Lung microvascular endothelial cell (primary cell): ENCODE data around the gene TNK2. TPM values are rescaled to one million over a fixed set of nuclear protein-coding genes. Genes with fewer than 3 reads are reported as not detected.
"Not testable (repeated sequence)": the region's sequence is repeated elsewhere in the genome, so short reads cannot be mapped to it uniquely, and the experiment has no call there.

Experiments used
- DNase-seq, 2 donors: peaks; one replicate each; pipeline versions ENCODE4 v3.0.0 to v3.0.0-alpha.2; 2010; ENCODE audit warnings: low read depth in 2 of 2
- total RNA-seq: library from RNA; depleted of rRNA; stranded (reverse); fragments of >200 nt; gene quantifications from 2 replicates; pipeline ENCODE4 v1.2.1, GENCODE V29; 2014

The TNK2 gene
- total RNA-seq, 1 donor from 2014 or later, result 16.1 TPM

DNA sequence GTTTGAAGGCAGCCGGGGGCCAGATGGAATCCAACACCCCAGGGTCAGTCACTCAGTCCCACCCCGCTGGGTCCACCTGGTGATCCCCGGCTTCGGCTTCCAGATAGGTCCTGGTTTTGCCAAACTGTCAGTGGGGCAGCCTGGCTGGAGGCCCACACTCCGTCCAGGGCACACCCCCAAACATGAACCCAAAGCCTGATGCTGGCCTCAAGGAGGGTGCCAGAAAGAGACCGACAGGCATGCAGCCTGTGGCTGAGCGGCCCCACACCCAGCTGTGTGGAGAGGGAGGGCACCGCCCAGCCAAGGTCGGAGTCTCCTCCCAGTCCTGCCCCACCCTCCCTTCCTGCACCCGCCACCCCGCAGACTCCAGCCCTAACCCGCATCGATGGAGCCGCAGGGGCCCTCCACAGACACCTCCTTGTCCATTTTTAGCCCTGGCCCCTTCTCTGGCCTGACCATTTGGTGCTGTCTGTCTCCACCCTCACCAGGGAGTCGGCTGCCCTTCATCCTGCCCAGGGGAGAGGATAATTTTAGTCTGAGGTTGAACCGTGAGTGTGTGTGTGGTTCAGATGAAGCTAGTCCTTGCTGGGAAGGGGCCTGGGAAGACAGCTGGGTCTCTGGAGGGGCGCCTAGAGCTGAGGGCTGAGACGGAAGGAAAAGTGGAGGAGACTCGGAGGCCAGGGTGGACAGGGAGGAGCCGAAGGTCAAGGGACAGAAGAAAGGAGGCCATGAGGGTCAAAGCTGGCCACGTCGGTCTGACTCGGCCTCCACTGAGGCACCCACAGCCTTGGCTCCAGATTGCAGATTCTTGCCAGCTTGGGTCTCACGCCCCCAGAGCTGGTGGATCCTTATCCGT is 23.1 kb downstream of the TNK2 start:
- DNase-seq, result peak in 1 of 2 donors; percentile 25

DNA sequence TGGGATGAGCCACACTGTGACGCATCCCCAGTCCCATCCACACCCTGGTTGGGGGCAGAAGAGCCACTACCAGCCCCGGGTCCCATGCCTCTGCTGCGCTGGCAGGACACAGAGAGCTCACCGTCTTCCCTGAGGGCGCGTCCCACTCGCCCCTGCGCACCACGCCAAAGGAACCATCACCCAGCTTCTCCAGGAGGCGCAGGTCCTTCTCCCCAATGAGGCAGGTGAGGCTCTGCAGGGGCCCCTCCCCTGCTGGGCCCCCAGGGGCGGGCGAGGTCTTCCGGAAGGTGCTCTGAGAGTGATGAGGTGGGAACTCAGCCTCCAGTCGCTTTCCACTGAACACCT is 23.7 kb downstream of the TNK2 start:
- DNase-seq, result no peak

DNA sequence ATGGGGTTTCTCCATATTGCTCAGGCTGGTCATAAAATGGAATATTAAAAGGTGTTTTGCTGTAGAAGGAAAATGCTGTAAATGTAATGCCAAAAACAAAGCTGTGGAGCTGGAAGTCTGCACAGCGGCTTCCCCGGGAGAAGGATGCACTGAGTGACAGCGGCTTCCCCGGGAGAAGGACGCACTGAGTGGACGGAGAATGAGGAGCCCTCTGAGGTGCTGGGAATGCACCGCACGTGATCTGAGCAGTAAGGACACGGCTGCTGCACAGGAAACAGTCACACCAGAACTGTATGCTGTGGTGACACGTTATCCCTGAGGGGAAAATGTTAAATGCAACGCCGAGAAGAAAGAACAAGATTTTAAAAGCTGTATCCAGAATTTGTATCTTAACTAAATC is 24.6 kb downstream of the TNK2 start:
- DNase-seq, result no peak

DNA sequence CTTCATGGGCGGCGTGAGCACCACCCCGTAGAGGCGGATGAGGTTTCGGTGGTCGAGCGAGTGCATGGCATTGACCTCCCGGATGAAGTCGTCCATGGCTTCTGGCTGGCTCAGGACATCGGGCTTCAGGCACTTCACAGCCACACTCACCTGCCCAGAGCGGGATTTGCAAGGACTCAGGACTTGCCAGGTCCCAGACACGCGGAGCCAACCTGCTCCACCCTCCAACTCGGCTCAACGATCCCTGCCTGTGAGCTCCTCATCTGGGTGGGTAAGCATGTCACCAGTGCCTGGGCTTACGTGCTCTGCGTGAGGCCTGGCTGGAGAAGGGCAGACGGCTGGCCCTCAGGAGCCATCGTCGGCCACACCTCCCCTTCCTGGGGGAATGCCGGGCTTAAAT is 25.2 kb downstream of the TNK2 start:
- DNase-seq, result no peak

DNA sequence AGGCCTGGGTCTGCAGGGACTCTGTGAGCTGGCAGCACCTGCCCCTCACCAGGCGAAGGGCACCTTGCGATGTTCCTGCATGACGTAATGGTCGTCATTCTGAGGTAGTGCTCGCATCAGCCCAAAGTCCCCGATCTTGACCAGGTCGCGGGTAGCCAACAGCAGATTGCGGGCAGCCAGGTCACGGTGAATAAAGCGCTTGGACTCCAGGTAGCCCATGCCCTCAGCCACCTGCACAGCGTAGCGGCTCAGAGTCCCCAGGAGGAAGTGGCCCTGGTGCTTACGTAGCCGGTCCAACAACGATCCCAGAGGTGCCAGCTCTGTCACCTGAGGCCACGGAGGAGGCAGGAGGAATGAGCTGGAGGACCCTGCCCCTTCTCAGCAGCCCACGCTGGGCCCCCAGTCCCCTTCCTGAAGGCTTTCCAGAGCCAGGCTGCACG is 26.3 kb downstream of the TNK2 start:
- DNase-seq, result no peak

DNA sequence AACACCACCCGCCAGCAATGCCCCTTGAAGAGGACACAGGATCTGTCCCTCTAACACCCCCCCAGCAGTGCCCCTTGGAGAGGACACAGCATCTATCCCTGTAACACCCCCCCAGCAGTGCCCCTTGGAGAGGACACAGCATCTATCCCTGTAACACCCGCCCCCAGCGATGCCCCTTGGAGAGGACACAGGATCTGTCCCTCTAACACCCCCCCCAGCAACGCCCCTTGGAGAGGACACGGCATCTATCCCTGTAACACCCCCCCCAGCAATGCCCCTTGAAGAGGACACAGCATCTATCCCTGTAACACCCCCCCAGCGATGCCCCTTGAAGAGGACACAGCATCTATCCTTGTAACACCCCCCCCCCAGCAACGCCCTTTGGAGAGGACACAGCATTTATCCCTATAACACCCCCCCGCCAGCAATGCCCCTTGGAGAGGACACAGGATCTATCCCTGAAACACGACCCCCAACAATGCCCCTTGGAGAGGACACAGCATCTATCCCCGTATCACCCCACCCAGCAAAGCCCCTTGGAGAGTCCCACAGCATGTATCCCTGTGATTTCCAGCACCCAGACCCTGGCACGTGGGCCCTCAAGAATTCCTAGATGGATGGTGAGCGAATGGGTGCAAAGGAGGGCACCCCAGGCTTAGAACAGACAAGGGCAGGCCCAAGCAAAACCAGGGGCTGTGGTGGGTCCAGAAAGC is 26.9 kb downstream of the TNK2 start:
- DNase-seq, result no peak

DNA sequence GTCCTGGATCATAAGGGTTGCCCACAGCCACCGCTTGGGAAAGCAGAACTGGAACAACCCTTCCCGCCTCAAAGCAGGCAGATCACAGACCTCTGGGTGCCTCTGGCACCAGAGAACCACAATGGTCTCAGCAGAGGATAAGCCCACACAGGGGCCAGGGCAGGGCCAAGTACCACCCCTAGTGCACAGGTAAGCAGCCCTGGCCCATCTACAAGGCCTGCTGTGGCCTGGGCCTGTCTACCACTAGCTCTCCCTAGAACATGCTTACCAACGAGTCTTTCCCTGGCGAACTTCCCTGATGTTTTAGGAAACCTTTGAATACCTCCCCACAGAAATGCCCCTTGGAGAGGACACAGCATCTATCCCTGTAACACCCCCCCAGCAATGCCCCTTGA is 28.3 kb downstream of the TNK2 start:
- DNase-seq, result no peak

DNA sequence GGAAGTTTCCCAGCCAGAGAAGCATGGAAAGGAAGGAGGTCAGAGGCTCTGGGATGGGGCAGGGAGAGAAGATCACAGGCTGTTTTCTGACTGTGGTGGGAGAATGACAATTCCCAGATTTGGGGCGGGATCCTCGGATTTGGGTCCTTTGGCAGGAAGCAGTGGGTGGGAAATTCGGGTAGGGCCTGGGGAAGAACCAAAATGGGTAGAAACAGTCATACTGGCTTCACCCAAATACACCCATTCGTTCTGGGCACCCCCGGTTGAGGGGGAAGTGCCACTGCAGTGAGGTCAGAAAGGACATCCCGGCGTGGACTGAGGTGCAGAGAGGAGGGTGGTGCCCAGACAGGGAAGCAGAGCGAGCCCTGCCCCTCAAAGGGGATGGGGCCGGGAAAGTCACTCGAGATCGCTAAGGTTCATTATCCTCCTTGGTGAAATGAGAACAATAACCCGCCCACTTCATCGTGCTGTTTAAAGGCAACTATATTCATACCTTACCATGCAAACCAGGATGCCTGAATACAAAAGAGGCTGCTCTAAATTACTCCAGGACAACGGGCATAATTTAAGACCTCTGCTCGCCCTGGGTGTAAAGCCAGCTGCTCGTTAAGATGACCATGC is 28.8 kb downstream of the TNK2 start:
- DNase-seq, result no peak

DNA sequence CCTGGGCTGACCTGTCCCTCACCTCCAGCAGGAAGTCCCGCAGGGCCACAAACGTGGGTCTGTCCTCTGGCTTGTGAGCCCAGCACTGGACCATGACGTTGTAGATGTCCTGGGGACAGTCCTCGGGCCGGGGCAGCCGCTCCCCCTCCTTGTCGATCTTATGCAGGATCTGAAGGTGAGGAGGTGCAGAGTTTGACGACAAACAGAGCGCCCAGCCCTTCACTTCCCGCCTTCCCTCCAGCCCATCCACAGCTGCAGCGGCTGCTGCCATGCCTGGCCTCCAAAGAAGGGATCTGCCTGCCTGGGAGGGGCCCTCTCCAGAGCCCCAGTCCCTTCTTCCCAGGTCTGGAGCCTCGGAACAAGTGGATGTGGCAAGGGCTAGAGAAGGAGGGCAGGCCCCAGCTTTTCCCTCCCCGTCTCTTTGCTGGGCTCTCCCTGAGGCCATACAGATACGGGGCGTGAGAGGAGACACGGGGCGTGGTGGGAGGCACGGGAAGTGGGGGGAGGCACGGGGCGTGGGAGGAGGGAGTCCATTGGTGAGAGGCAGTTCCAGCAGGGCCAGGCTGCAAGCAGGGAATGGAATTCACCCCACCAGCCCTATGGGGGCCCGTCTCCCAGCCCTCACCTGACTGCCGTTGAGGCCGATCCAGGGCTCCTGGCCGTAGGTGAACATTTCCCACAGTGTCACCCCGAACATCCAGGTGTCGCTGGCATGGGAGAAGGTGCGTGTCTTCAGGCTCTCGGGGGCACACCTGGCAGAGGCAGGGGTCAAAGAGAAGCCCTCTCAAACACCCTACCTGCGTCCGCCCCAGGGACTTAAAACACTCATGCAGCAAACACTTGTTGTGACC is 29.7 kb downstream of the TNK2 start:
- DNase-seq, result no peak

DNA sequence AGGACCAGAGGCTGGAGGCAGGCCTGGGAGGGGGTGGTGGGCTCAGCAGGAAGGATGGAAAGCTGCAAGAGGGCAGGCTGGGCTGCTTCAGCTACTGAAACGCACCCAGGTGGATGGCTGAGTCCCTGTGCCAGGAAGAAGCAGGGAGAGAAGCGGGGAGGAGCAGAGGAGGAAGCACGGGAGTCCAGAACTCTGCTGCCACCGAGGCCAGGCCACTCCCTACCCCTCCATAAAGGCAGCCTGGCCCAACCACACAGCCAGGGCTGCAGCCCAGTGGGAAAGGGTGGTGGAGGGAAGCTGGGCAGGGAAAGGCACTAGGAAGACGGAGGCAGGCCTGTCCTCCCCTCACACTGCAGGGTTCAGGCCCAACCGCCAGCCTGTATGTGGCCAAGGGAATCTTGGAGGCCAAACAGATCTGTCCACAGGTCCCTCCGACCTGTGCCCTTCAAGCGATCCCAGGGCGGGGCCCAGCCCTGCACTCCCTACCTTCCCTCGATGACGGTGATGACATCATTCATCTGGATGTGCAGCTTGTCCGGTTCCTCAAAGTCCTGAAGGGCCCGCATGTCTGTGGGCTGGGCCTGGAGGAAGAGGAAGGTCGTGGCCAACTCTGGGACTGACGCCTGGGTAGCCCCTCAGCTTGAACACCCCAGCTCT is 30.5 kb downstream of the TNK2 start:
- no peak for DNase-seq

DNA sequence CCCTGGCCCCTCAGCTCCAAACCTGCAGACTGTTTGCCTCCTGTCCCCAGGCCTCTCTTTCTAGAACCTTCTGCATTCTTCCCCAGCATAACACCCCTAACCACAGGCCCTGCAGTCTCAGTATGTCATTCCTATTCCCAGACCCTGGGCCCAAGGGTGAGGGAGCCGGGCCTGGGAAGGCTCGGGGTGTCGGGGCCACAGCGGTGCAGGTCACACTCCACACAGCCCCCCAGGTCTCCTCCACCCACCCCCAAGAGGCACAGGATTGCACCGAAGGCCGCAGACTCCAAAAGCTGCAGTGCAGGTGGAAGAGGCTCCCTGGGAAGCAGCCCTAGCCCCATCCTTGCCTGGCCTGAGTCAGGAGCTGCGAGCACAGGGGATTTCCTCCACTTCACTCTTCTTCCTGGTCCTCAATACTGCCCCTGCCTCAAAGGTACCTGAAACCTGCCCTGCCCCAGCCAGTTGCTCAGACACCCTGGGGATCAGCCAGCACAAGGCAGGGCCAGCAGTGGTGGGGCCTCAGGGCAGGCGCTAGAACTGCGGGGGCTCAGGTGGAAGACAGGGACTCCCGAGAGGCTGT is 31.1 kb downstream of the TNK2 start:
- no peak for DNase-seq

DNA sequence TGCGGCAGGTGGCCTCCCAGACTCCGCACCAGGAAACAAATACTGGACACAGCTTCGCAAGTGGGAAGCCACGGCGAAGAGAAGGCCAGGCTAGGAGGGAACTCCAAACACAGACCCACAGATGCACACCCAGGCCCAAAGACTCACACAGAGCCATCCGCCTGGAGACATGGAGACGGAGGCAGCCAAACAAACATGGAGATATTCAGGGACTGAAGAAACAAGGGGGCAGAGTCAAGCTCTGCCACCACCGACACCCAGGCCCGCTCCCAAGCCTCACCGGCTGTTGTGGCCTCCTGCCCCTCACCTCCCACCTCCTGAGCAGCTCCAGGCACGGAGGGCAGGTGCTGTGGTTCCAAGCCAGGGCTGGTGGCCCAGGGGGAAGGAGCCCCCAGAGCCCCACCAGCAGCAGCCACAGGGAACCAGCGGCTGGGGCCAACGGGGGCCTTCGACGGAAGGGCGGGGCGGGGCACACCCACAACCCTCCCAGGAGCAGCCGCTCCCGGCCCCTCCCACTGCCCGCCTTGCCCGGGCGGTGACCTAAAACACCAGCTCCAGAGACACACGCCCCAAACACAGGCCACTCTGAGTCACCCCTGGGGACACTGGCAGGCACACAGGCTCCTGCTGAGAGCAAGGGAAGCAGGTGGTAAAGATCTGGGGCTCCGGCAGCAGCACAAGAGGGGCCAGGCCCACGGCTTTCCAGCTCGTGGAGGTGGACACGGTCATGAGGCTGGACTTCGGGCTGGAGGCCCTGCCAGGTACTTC is 31.9 kb downstream of the TNK2 start:
- DNase-seq, result no peak

DNA sequence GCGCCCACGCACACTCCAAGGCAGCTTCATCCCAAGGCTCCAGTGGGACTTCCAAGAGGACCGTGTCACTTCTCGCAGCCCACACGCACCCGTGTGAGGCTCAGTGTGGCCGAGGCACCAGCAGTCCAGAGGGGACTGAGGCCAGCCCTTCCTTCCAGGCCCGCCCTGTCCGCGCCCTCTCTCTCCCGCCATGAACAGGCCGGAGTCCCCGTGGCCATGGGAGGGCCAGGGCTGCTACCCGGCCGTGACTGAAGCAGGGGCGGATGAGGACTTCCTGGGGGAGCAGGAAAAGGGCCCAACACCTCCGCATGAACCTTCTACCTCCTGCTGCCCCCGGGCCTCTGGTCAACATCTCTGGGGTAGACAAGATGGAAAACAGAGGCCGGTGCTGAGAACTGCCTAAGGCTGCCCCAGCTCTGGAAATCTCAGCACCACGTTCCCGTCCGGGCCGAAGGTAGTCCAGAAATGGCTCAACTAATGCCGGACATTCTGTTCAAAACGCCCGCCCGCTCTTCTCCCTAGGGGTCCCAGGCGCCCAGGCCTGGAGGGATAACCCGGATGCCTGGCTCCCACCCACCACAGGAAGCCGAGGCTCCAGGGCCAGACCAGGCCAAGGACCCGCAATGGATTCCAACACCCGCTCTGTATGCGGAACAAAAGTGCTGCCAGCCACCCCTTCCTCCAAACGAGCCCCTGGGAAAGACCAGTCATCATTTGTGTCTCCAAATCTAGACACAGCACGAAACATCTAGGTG is 32.7 kb downstream of the TNK2 start:
- DNase-seq, result no peak

DNA sequence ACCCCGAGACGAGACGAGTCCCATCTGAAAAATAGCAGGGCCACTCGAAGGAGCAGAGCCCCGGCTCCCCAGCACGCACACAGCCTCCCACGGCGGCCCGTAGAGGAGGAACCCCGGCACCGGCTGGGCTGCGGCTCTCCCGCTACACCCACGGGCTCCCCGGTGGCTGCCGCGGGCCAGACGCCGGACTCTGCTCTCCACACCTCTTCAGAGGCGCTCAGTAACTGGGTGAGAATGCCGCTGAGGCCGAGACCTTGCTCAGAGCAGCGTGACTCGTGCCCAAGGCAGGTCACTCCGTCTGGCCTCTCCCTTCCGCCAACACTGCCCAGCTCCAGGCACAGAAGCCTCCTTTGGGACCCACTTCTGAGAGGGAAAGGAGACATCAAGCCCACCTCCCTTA is 34.4 kb downstream of the TNK2 start:
- no peak for DNase-seq

DNA sequence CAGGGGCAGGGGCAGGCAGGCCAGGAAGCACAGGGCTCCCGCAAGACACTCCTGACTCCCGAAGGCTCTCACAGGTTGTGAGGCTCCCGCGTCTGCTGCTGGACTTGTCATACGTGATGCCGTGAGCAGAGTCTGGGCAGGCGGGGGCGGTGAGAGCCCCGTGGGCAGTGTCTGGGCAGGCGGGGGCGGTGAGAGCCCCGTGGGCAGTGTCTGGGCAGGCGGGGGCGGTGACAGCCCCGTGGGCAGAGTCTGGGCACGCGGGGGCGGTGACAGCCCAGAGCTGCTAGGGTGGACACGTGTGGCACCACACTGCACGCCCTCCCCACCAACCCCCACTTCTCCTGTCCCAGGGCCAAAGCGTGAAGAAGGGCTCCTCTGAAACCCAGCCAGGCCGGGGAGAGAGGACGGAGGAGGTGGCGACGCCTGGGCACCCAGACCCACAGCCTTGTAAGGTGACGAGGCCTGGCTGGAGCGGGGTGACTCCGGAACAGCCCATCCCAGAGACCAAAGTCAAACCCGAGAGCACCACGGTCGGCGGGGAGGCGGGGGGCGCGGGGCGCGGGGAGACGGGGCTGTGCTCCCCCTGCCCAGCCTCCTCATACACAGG is 35.0 kb downstream of the TNK2 start:
- no peak for DNase-seq

DNA sequence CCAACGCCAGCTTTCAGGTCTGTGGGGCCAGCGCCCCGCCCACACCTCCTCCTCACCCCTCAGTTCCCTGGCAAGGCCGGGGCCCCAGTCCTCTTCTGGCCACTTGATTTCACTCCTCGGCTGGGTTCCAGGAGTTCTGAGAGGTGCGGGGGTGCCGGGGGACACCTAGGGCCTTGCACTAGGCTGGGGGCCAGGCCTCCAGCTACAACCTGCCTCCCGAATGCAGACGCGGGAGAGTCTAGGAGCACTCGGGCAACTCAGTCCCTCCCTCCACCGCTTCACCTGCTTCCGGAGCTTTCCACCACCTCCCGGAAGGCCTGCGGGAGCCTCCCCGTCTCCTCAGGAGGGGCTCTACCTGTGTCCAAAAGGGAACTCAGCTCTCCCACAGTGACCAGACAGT is 35.6 kb downstream of the TNK2 start:
- no peak for DNase-seq

DNA sequence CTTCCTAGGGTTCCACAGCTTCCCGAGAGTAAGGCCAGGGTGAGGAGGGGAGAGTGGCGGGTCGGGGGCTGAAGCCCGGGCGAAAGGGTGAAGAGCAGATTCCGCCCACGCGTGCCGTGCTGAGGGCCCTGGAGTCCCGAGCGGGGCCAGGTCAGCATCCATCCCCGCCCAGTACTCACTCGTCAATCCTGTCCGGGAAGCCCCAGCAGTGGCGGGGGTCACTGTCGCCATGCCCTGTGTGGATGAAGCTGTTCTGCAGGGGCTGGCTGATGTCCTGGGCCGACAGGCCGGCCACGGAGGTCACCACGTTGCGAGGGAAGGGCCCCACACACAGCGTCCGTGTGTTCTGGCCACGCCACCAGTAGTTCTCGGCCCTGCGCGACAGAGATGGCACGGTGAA is 36.3 kb downstream of the TNK2 start:
- DNase-seq, result no peak

DNA sequence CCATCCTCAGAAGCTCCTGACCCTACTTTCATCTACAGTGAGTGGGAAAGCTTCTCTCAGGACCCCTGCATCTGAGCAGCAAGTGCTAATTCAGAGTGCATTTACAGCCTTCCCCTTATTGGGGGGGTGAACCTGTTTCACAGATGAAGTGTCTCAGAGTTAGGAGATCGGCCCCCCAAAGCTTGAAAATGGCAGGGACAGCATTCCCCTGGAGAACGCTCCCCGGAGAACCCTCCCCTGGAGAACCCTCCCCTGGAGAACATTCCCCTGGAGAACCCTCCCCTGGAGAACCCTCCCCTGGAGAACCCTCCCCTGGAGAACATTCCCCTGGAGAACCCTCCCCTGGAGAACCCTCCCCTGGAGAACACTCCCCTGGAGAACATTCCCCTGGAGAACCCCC is 36.7 kb downstream of the TNK2 start:
- DNase-seq, result not testable (repeated sequence)

DNA sequence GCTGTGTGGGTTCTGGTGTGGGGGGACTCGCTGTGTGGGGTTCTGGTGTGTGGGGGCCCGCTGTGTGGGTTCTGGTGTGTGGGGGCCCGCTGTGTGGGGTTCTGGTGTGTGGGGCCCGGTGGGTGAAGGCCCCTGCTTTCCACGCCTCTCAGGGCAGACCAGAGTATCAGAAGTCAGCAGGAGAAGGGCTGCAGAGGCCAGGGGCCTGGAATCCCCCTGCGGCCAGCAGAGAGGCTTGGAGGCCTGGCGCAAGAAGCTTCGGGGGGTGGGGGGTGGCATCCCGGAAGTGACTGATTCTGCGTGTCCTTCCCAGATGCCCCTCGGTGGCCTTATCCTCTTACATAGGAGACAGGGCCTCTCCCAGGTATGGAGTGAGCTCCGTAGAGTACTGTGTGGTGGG is 37.4 kb downstream of the TNK2 start:
- DNase-seq, result no peak
